B cell (primary cell): ENCODE results near the gene PLEKHG4. TPM values are rescaled to one million over a fixed set of nuclear protein-coding genes. Genes with fewer than 3 reads are reported as not detected.

ENCODE experiments used
- ATAC-seq: fragments of 200-7000 bp; cut with Tn5 transposase; one replicate; pipeline ENCODE4 v1.10.0; 2021; ENCODE audit warnings: low read depth, mild to moderate bottlenecking, moderate number of reproducible peaks, moderate library complexity
- CTCF ChIA-PET: fragments of 350-600 bp; sonication (Branson Sonifier 250); formaldehyde crosslinking; loops from one replicate; lab custom pipeline; 2021; ENCODE audit warnings: antibody characterized with exemption, inconsistent platforms; lab: Charles Lee
- POLR2A ChIA-PET: fragments of 350-600 bp; sonication (Branson Sonifier 250); formaldehyde crosslinking; loops from one replicate; lab custom pipeline; 2021; ENCODE audit warnings: antibody characterized with exemption; lab: Charles Lee
- DNase-seq: peaks from one replicate; pipeline ENCODE4 v3.0.0; 2013
- H2AFZ ChIP-seq: 2 replicates; pipeline ENCODE4 v1.6.1; 2012; ENCODE audit warnings: mild to moderate bottlenecking, low read depth, low read length; ENCODE audit not compliant: insufficient read depth, poor library complexity, severe bottlenecking
- H3K27ac ChIP-seq, 2 donors: 1 replicate in 1 of 2; 2 replicates in 1 of 2; pipeline ENCODE4 v1.5.1; 2012 to 2013; ENCODE audit warnings: low read length in 2 of 2, mild to moderate bottlenecking in 2 of 2, moderate library complexity in 1 of 2
- H3K27me3 ChIP-seq, 4 experiments: fragments of 200-600 bp in 1 of 4; sonication (generic) in 1 of 4; replicated peaks in 1 of 4; 1 replicate in 2 of 4; 2 replicates in 2 of 4; pipeline versions ENCODE4 v1.6.1 to v1.7.0; 2013 to 2016; ENCODE audit warnings: low read length in 3 of 4, mild to moderate bottlenecking in 2 of 4, mixed read lengths in 1 of 4, moderate library complexity in 1 of 4; ENCODE audit not compliant: insufficient read depth in 4 of 4, control insufficient read depth in 3 of 4; ENCODE audit errors: control extremely low read depth in 1 of 4
- H3K36me3 ChIP-seq, 2 experiments: replicated peaks in 1 of 2; 1 replicate in 1 of 2; 2 replicates in 1 of 2; pipeline versions ENCODE4 v1.6.1 to v1.7.1; 2013; ENCODE audit warnings: low read length in 1 of 2; ENCODE audit not compliant: insufficient read depth in 2 of 2, control insufficient read depth in 1 of 2; ENCODE audit errors: control extremely low read depth in 1 of 2, extremely low read depth in 1 of 2
- H3K4me1 ChIP-seq, 2 donors: fragments of 200-600 bp in 1 of 2; sonication (generic) in 1 of 2; 1 replicate in 1 of 2; 2 replicates in 1 of 2; pipeline versions ENCODE4 v1.5.1 to v1.6.1; 2013 to 2017; ENCODE audit warnings: low read length in 2 of 2; ENCODE audit not compliant: control insufficient read depth in 2 of 2, insufficient read depth in 2 of 2
- H3K4me2 ChIP-seq: replicated peaks from 2 replicates; pipeline ENCODE3; 2012; ENCODE audit warnings: mild to moderate bottlenecking, low read depth, low read length; ENCODE audit not compliant: poor library complexity, severe bottlenecking
- H3K4me3 ChIP-seq, 5 experiments: fragments of 200-600 bp in 1 of 5; sonication (generic) in 1 of 5; 1 replicate in 3 of 5; 2 replicates in 2 of 5; pipeline versions ENCODE4 v1.5.1 to v1.7.0; 2011 to 2016; ENCODE audit warnings: low read length in 4 of 5, mild to moderate bottlenecking in 4 of 5, low read depth in 2 of 5, control low read depth in 1 of 5, moderate library complexity in 1 of 5; ENCODE audit not compliant: insufficient read depth in 1 of 5; ENCODE audit errors: control extremely low read depth in 1 of 5, extremely low read depth in 1 of 5
- H3K79me2 ChIP-seq: fragments of 200-600 bp; sonication (generic); one replicate; pipeline ENCODE4 v1.6.0; 2016; ENCODE audit warnings: low read length; ENCODE audit not compliant: control insufficient read depth, insufficient read depth
- H3K9ac ChIP-seq: fragments of 200-600 bp; sonication (generic); 2 replicates; pipeline ENCODE4 v1.6.1; 2017; ENCODE audit warnings: mild to moderate bottlenecking, low read length, moderate library complexity
- H3K9me3 ChIP-seq, 3 donors: one replicate each; pipeline versions ENCODE4 v1.6.1 to v1.7.1; 2013; ENCODE audit warnings: low read length in 2 of 3; ENCODE audit not compliant: control insufficient read depth in 2 of 3, insufficient read depth in 1 of 3; ENCODE audit errors: control extremely low read depth in 1 of 3
- H4K20me1 ChIP-seq: 2 replicates; pipeline ENCODE4 v1.6.0; 2012; ENCODE audit warnings: mild to moderate bottlenecking, low read length; ENCODE audit not compliant: insufficient read depth, control insufficient read depth, poor library complexity, severe bottlenecking
- H3K27ac Mint-ChIP-seq: one replicate; pipeline ENCODE4 v1.8.0; 2021; ENCODE audit warnings: mixed read lengths
- H3K27me3 Mint-ChIP-seq: one replicate; pipeline ENCODE4 v1.8.0; 2021; ENCODE audit warnings: mixed read lengths
- H3K4me1 Mint-ChIP-seq: one replicate; pipeline ENCODE4 v1.8.0; 2021; ENCODE audit warnings: mixed read lengths
- H3K4me3 Mint-ChIP-seq: one replicate; pipeline ENCODE4 v1.8.0; 2021; ENCODE audit warnings: mixed read lengths
- H3K9me3 Mint-ChIP-seq: one replicate; pipeline ENCODE4 v1.8.0; 2022; ENCODE audit warnings: mixed read lengths; ENCODE audit not compliant: insufficient read depth
- EZH2 ChIP-seq: IDR thresholded peaks from 2 replicates; pipeline ENCODE4 v1.6.1; 2012; ENCODE audit warnings: borderline replicate concordance, low read depth, mild to moderate bottlenecking, moderate library complexity, low read length; ENCODE audit not compliant: insufficient read depth, poor library complexity, severe bottlenecking
- WGBS: methylation state at CpG from one replicate; pipeline ENCODE4 v1.1.5; 2013; ENCODE audit warnings: missing lambda C conversion rate; ENCODE audit not compliant: insufficient coverage; 5-methylcytosine and 5-hydroxymethylcytosine counted together
- intact Hi-C: fragments of 100-400 bp; cut with micrococcal nuclease; formaldehyde crosslinking; loops from one replicate; pipeline ENCODE4 v1.10.0; 2022
- polyA plus RNA-seq: library from polyadenylated mRNA; depleted of rRNA; stranded (reverse); fragments of >200 nt; gene quantifications from 2 replicates; pipeline ENCODE4 v1.2.3, GENCODE V29; 2012
- total RNA-seq, 2 donors: library from RNA; stranded (reverse); fragments of 120-200 nt in 1 of 2; gene quantifications; 1 replicate in 1 of 2; 2 replicates in 1 of 2; pipeline versions ENCODE4 v1.2.3 to v1.2.4, GENCODE V29; 2013 to 2022
- TF ChIP-seq, protein P1 (sequence below): fragments of 200-600 bp; IDR thresholded peaks from one replicate; pipeline ENCODE4 v1.8.0; 2022; ENCODE audit warnings: antibody characterized with exemption, mild to moderate bottlenecking

The PLEKHG4 gene
- total and polyA plus RNA-seq, 2 donors (not counting 1 experiment from before 2014, with no cell fraction given), result 6.0 to 7.1 TPM

DNA sequence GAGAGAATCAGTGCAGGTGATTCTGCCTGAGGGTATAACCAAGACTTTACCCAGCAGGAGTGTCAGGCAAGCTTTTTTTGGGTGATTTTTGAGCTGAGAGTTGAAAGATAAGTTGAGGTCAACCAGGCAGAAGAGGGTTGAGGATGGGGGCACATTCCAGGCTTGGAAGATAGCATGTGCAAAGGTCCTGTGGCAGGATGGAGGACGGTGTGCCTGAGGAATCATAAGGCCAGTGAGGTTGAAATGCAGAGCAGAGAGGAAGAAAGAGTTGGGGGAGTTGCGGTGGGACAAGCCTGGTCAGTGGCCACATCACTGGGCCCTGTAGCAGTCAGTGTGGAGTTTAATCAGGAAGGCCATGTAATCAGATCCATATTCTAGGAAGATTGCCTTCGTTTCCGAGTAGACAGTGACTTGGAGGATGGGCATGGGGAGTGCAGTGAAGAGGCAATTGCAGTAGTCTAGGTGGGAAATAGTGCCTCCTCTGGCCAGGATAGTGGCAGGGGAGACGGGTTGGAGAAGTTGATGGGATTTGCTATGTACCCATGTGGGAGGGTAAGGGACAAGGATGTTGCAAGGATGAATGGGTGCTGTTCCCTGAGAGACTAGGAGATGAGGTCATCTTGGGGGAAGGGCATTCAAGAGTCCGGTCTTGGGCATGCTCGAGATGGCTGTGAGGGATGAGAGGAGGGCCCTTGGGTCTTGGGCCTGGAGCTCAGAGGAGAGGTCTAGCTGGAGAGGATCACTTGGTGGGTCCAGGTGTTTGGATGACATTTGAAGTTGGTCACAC is 3.9 kb downstream of the PLEKHG4 start:
- WGBS, result 95% methylated on average over 7 of the region's 7 CpGs
- Mint-ChIP-seq H3K27me3 (no peaks in the 10 kb centered on the region), H3K4me1 (peaks cover 4% of the 10 kb centered on the region), H3K4me3 (no peak overlapping the region), H3K27ac (no peak overlapping the region), H3K9me3 (no peaks in the 10 kb centered on the region)
- no peak for DNase-seq
- intact Hi-C loops, result no loop called here
- Histone ChIP-seq H3K9ac (no peak overlapping the region), H3K9me3 (no peaks in the 10 kb centered on the region), H3K4me1 (peaks cover 6 to 7% of the 10 kb centered on the region in 2 donors), H3K4me3 (no peak overlapping the region), H3K4me2 (no peak overlapping the region), H3K27ac (no peak overlapping the region), H3K36me3 (no peaks in the 10 kb centered on the region), H2AFZ (no peak overlapping the region), H3K27me3 (no peaks in the 10 kb centered on the region), H4K20me1 (no peaks in the 10 kb centered on the region), H3K79me2 (peaks cover 3% of the 10 kb centered on the region)
- no peak for ATAC-seq
- CTCF ChIA-PET, result no interaction called here
- POLR2A ChIA-PET, result no interaction called here
- no peak for TF ChIP-seq EZH2
- TF ChIP-seq, protein P1, sequence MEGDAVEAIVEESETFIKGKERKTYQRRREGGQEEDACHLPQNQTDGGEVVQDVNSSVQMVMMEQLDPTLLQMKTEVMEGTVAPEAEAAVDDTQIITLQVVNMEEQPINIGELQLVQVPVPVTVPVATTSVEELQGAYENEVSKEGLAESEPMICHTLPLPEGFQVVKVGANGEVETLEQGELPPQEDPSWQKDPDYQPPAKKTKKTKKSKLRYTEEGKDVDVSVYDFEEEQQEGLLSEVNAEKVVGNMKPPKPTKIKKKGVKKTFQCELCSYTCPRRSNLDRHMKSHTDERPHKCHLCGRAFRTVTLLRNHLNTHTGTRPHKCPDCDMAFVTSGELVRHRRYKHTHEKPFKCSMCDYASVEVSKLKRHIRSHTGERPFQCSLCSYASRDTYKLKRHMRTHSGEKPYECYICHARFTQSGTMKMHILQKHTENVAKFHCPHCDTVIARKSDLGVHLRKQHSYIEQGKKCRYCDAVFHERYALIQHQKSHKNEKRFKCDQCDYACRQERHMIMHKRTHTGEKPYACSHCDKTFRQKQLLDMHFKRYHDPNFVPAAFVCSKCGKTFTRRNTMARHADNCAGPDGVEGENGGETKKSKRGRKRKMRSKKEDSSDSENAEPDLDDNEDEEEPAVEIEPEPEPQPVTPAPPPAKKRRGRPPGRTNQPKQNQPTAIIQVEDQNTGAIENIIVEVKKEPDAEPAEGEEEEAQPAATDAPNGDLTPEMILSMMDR, result no peak

DNA sequence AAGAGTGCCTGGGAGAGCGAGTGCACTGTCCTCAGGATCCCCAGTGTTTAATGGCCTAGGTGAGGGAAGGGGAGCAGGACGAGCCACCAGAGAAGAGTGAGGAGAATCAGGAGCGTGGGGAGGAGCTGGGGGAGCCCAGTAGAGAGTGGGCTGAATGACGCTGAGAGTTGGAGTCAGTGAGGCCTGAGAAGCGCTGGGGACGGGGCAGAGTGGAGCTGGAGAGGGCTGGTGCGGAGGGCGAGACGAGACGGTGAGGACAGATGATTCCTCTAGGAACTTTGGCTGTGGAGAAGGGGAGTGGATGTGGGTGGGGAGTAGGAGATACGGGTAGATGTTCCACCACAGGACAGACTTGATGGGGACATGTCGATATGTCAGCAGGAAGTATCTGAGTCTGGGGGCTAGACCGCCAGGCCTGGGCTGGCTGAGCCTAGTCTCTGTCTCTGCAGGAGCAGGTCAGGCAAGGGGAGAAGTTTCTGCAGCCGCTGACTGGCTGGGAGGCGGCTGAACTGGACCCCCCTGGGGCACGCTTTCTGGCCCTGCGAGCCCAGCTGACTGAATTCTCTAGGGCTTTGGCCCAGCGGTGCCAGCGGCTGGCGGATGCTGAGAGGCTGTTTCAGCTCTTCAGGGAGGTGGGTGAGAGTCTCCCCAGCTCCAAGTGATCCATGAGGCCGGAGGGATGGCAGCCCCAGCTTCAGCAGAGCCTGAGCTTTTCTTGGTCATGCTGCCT is 4.7 kb downstream of the PLEKHG4 start:
- Mint-ChIP-seq H3K27me3 (no peaks in the 10 kb centered on the region), H3K9me3 (no peaks in the 10 kb centered on the region), H3K4me1 (no peaks in the 10 kb centered on the region), H3K27ac (no peak overlapping the region), H3K4me3 (no peak overlapping the region)
- ChIA-PET POLR2A (no interaction called here), CTCF (no interaction called here)
- Histone ChIP-seq H3K36me3 (no peaks in the 10 kb centered on the region), H3K9ac (no peak overlapping the region), H4K20me1 (no peaks in the 10 kb centered on the region), H3K9me3 (no peaks in the 10 kb centered on the region), H3K4me1 (no peaks in the 10 kb centered on the region), H3K27ac (no peak overlapping the region), H3K79me2 (no peaks in the 10 kb centered on the region), H3K27me3 (no peaks in the 10 kb centered on the region), H3K4me2 (no peak overlapping the region), H2AFZ (no peak overlapping the region), H3K4me3 (no peak overlapping the region)
- ATAC-seq (no peak), DNase-seq (no peak)
- intact Hi-C loops, result no loop called here
- TF ChIP-seq, protein P1, result no peak
- TF ChIP-seq EZH2, result no peak
- WGBS, result 78% methylated on average over 21 of the region's 21 CpGs
